ENCODE results near the gene SEPSECS. TPM values are rescaled to one million over a fixed set of nuclear protein-coding genes. Genes with fewer than 3 reads are reported as not detected.

The SEPSECS gene
- total and polyA plus RNA-seq, 2 donors (not counting 3 experiments of a cell fraction or from before 2014, with no cell fraction given) = 2.8 to 8.3 TPM

DNA sequence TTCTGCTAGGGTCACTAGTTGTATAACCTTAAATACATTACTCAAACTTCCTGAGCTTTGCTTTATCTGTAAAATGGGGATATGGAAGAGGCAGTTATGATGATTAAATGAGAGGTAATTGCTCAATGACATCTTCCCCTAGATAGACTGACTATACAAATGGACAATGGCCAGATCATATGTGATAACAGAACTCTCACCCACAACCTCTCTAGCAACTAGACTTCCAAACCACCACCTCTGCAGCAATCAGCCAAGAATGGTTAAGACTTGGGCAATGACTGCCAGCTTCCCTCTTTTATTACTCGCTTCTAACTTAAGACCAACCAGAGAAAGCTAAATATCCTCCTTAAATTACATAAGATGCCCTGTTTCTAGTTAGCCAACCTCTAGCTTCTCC is 2.9 kb upstream of the SEPSECS start:
- no peaks in the 10 kb centered on the region for H3K79me2 ChIP-seq (ENCODE audit: control insufficient read depth, insufficient read depth, low read length)
- H3K9me3 ChIP-seq (replicated peaks; ENCODE audit: control insufficient read depth, insufficient read depth, low read length) = no peaks in the 10 kb centered on the region
- H3K4me3 ChIP-seq (replicated peaks in 1 of 3; ENCODE audit: insufficient read depth in 1 of 3, low read depth in 1 of 3, low read length in 3 of 3) = no peak overlapping the region
- no peaks in the 10 kb centered on the region for H3K9me1 ChIP-seq (replicated peaks; ENCODE audit: control insufficient read depth, extremely low read depth, insufficient read depth, low read length)
- H3K9ac ChIP-seq (replicated peaks; ENCODE audit: extremely low read depth, insufficient read depth, low read length) = no peak overlapping the region
- H4K20me1 ChIP-seq (replicated peaks; ENCODE audit: control insufficient read depth, extremely low read depth, insufficient read depth, low read length) = no peaks in the 10 kb centered on the region
- dilution Hi-C loops (cut with MboI; ENCODE audit: extremely low pct_ligation_motif_present, low sequenced_read_pairs) = no loop called here
- H2AFZ ChIP-seq (ENCODE audit: low read depth, low read length) = no peak overlapping the region
- no peak overlapping the region for H3K27ac ChIP-seq (ENCODE audit: insufficient read depth, low read depth, low read length)
- no TSS peak for BruUV-seq (replicated peaks)
- TF ChIP-seq FOS (IDR thresholded peaks at IDR 0.05; ENCODE audit: borderline replicate concordance, insufficient read depth, low read length) = no peak
- no peak for TF ChIP-seq POLR2A (IDR thresholded peaks at IDR 0.05; ENCODE audit: low read depth, low read length)
- no peak for TF ChIP-seq EZH2 (IDR thresholded peaks at IDR 0.05; ENCODE audit: borderline replicate concordance, low read depth, low read length, severe bottlenecking)
- TF ChIP-seq GATA2 (IDR thresholded peaks at IDR 0.05; ENCODE audit: insufficient read depth, insufficient read length, low read depth, low read length) = no peak
- TF ChIP-seq, protein P1, sequence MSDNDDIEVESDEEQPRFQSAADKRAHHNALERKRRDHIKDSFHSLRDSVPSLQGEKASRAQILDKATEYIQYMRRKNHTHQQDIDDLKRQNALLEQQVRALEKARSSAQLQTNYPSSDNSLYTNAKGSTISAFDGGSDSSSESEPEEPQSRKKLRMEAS (IDR thresholded peaks at IDR 0.05; ENCODE audit: insufficient read depth, insufficient read length) = no peak
- TF ChIP-seq POLR2AphosphoS5 (IDR thresholded peaks at IDR 0.05; ENCODE audit: insufficient read depth, low read depth, low read length) = no peak
- TF ChIP-seq JUN (IDR thresholded peaks at IDR 0.05; ENCODE audit: borderline replicate concordance, insufficient read depth, insufficient read length, low read depth) = no peak
- TF ChIP-seq CTCF (IDR thresholded peaks at IDR 0.05; ENCODE audit: extremely low read depth in 1 of 2, insufficient read depth in 1 of 2, low read depth in 1 of 2, low read length in 2 of 2) = no peak
- ChIA-PET CTCF (interaction anchor here (2.8 kb wide), 1 partner anchor 203 kb away, joined by 16 read pairs; no protein-coding TSS in a partner anchor), POLR2A (no interaction called here)
- no peak overlapping the region for H3K4me2 ChIP-seq (ENCODE audit: insufficient read depth, low read length)
- peaks cover 7% of the 10 kb centered on the region for H3K4me1 ChIP-seq (ENCODE audit: control insufficient read depth, extremely low read depth, insufficient read depth, low read length)
- H3K36me3 ChIP-seq (ENCODE audit: control insufficient read depth in 2 of 2, extremely low read depth in 1 of 2, insufficient read depth in 2 of 2, low read length in 2 of 2) = no peaks in the 10 kb centered on the region
- intact Hi-C loops (cut with micrococcal nuclease) = loop anchor here (5.0 kb wide), 2 partner anchors 204 to 581 kb away; partner anchors contain the start of gene DHX15
- FAIRE-seq (no peak), DNase-seq (ENCODE audit: low read depth, low spot score) (no peak)
- no peaks in the 10 kb centered on the region for H3K27me3 ChIP-seq (ENCODE audit: control insufficient read depth in 2 of 2, insufficient read depth in 2 of 2, low read length in 2 of 2)
